ENCODE results near the gene ZNF76. TPM values are rescaled to one million over a fixed set of nuclear protein-coding genes. Genes with fewer than 3 reads are reported as not detected.

Gene ZNF76
- total RNA-seq, 1 donor from 2014 or later = 12.7 TPM

DNA sequence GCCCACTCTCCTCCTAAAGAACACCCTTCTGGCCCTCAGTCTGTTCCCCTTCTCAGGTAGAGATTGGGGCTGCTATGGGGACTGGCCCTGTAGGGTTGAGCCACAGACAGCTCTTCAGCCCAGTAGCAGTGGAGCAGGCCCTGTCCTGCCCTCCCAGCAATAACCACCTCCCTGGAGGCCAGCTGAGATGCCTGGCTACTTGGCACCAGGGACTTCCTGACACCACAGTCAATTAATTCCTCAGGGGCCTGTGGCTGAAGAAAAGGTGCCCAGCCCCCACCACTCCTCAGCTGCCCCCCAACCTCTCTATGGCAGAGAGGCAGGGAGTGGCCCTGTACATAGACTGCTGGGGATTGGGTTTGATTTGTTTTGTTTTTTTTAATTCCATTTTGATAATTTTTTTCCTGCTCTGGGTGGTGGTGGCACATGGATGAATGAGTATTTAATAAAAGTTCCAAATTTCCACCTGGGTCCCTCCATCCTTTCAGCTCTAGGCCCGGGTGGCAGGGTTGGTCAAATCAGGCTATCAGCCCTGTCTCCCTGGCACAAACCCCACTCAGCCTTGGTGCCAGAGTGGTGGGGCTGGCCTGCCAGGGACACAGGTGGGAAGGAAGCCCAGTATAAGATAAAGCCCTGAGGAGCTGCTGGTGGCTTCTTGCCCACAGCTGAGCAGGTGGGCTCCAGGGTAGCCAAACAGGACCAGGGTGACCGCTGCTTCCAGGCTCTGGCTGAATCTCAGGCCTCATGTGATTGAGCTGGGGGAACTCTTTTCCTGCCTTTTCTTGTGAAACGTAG is 36.2 kb downstream of the ZNF76 start:
- H3K4me3 Mint-ChIP-seq (ENCODE audit: unreplicated experiment) = peak overlapping the region; percentile 45
- H3K36me3 Mint-ChIP-seq (ENCODE audit: low read depth, unreplicated experiment) = peaks cover 33% of the 10 kb centered on the region
- H3K27me3 Mint-ChIP-seq (ENCODE audit: low read depth, unreplicated experiment) = peaks cover 2% of the 10 kb centered on the region
- Histone ChIP-seq H3K27me3 (ENCODE audit: insufficient read depth, low read length) (no peaks in the 10 kb centered on the region), H3K4me2 (ENCODE audit: low read length) (no peak overlapping the region), H3K4me1 (ENCODE audit: insufficient read depth, low read length) (peaks cover 12% of the 10 kb centered on the region), H3K36me3 (ENCODE audit: insufficient read depth, low read length) (no peaks in the 10 kb centered on the region), H3K9me3 (ENCODE audit: insufficient read depth, low read depth, low read length) (no peaks in the 10 kb centered on the region), H2AFZ (ENCODE audit: low read depth, low read length) (no peak overlapping the region), H3K79me2 (ENCODE audit: insufficient read depth, low read length) (no peaks in the 10 kb centered on the region), H3K27ac (ENCODE audit: low read depth, low read length) (no peak overlapping the region), H4K20me1 (ENCODE audit: insufficient read depth, low read length) (no peaks in the 10 kb centered on the region), H3K9ac (ENCODE audit: low read length) (no peak overlapping the region), H3K4me3 (ENCODE audit: insufficient read depth, low read depth, low read length) (no peak overlapping the region)
- no peak overlapping the region for H3K27ac Mint-ChIP-seq (ENCODE audit: unreplicated experiment)
- H3K4me1 Mint-ChIP-seq (ENCODE audit: low read depth, unreplicated experiment) = no peaks in the 10 kb centered on the region
- FAIRE-seq = no peak
- no peak for TF ChIP-seq EZH2 (IDR thresholded peaks at IDR 0.05; ENCODE audit: insufficient read depth, low read length)
- TF ChIP-seq, protein P1, sequence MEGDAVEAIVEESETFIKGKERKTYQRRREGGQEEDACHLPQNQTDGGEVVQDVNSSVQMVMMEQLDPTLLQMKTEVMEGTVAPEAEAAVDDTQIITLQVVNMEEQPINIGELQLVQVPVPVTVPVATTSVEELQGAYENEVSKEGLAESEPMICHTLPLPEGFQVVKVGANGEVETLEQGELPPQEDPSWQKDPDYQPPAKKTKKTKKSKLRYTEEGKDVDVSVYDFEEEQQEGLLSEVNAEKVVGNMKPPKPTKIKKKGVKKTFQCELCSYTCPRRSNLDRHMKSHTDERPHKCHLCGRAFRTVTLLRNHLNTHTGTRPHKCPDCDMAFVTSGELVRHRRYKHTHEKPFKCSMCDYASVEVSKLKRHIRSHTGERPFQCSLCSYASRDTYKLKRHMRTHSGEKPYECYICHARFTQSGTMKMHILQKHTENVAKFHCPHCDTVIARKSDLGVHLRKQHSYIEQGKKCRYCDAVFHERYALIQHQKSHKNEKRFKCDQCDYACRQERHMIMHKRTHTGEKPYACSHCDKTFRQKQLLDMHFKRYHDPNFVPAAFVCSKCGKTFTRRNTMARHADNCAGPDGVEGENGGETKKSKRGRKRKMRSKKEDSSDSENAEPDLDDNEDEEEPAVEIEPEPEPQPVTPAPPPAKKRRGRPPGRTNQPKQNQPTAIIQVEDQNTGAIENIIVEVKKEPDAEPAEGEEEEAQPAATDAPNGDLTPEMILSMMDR (IDR thresholded peaks at IDR 0.05; ENCODE audit: insufficient read depth, low read depth, low read length) = no peak
- H3K9me3 Mint-ChIP-seq (ENCODE audit: unreplicated experiment) = no peaks in the 10 kb centered on the region
- DNase-seq (ENCODE audit: low read depth) = no peak

GRCh38 chr6:35296931-35297600 is 37.5 kb downstream of the ZNF76 start:
- FAIRE-seq = no peak
- no peak overlapping the region for H3K27ac ChIP-seq (ENCODE audit: low read depth, low read length)
- H3K4me1 ChIP-seq (ENCODE audit: insufficient read depth, low read length) = peaks cover 12% of the 10 kb centered on the region
- H3K36me3 ChIP-seq (ENCODE audit: insufficient read depth, low read length) = no peaks in the 10 kb centered on the region
- H3K79me2 ChIP-seq (ENCODE audit: insufficient read depth, low read length) = no peaks in the 10 kb centered on the region
- H3K9me3 Mint-ChIP-seq (ENCODE audit: unreplicated experiment) = no peaks in the 10 kb centered on the region
- no peaks in the 10 kb centered on the region for H3K4me1 Mint-ChIP-seq (ENCODE audit: low read depth, unreplicated experiment)
- no peaks in the 10 kb centered on the region for H3K9me3 ChIP-seq (ENCODE audit: insufficient read depth, low read depth, low read length)
- peaks cover 21% of the 10 kb centered on the region for H3K36me3 Mint-ChIP-seq (ENCODE audit: low read depth, unreplicated experiment)
- H3K27ac Mint-ChIP-seq (ENCODE audit: unreplicated experiment) = peak overlapping the region; percentile 58
- H3K4me2 ChIP-seq (ENCODE audit: low read length) = peak overlapping the region; percentile 68
- TF ChIP-seq EZH2 (IDR thresholded peaks at IDR 0.05; ENCODE audit: insufficient read depth, low read length) = no peak
- TF ChIP-seq, protein P1 (IDR thresholded peaks at IDR 0.05; ENCODE audit: insufficient read depth, low read depth, low read length) = no peak
- no peak for DNase-seq (ENCODE audit: low read depth)
- H3K9ac ChIP-seq (ENCODE audit: low read length) = no peak overlapping the region
- H3K27me3 Mint-ChIP-seq (ENCODE audit: low read depth, unreplicated experiment) = peaks cover 2% of the 10 kb centered on the region
- no peak overlapping the region for H2AFZ ChIP-seq (ENCODE audit: low read depth, low read length)
- no peaks in the 10 kb centered on the region for H4K20me1 ChIP-seq (ENCODE audit: insufficient read depth, low read length)
- no peak overlapping the region for H3K4me3 ChIP-seq (ENCODE audit: insufficient read depth, low read depth, low read length)
- H3K4me3 Mint-ChIP-seq (ENCODE audit: unreplicated experiment) = no peak overlapping the region
- no peaks in the 10 kb centered on the region for H3K27me3 ChIP-seq (ENCODE audit: insufficient read depth, low read length)
